IPS-11a (cell line): Measurements from ENCODE around the gene IGDCC3.
A peak's percentile ranks its signal among the peaks of the same experiment; 100 is the strongest.

Experiments
- H3K4me3 ChIP-seq: one replicate; pipeline ENCODE4 v1.5.1; 2013; ENCODE audit warnings: low read depth, low read length, control low read depth

Gene IGDCC3

GRCh38 chr15:65389226-65389625, 11.4 kb upstream of the IGDCC3 start:
- H3K4me3 ChIP-seq, result no peak overlapping the region

- H3K4me3 ChIP-seq, result no peak overlapping the region
These were observed 10.7 kb upstream of the IGDCC3 start for GRCh38 chr15:65388306-65389080.

- no peak overlapping the region for H3K4me3 ChIP-seq
These were observed 9.1 kb upstream of the IGDCC3 start for GRCh38 chr15:65386886-65387285.

GRCh38 chr15:65386376-65386775, 8.6 kb upstream of the IGDCC3 start:
- no peak overlapping the region for H3K4me3 ChIP-seq

GRCh38 chr15:65385870-65386258, 8.1 kb upstream of the IGDCC3 start:
- H3K4me3 ChIP-seq, result no peak overlapping the region

GRCh38 chr15:65384895-65385869, 7.4 kb upstream of the IGDCC3 start:
- no peak overlapping the region for H3K4me3 ChIP-seq

GRCh38 chr15:65384505-65384894, 6.7 kb upstream of the IGDCC3 start:
- H3K4me3 ChIP-seq, result no peak overlapping the region

- H3K4me3 ChIP-seq, result no peak overlapping the region
These were observed 6.2 kb upstream of the IGDCC3 start for GRCh38 chr15:65383991-65384390.

GRCh38 chr15:65383456-65383855, 5.7 kb upstream of the IGDCC3 start:
- H3K4me3 ChIP-seq, result no peak overlapping the region

- H3K4me3 ChIP-seq, result no peak overlapping the region
These were observed 5.1 kb upstream of the IGDCC3 start for GRCh38 chr15:65382921-65383320.

GRCh38 chr15:65382146-65382491, 4.3 kb upstream of the IGDCC3 start:
- H3K4me3 ChIP-seq, result no peak overlapping the region

GRCh38 chr15:65381445-65382145, 3.8 kb upstream of the IGDCC3 start:
- no peak overlapping the region for H3K4me3 ChIP-seq

GRCh38 chr15:65379986-65380385, 2.2 kb upstream of the IGDCC3 start:
- no peak overlapping the region for H3K4me3 ChIP-seq

GRCh38 chr15:65377105-65377975, 462 bp downstream of the IGDCC3 start:
- peak overlapping the region; percentile 83 for H3K4me3 ChIP-seq

- peak overlapping the region; percentile 83 for H3K4me3 ChIP-seq
These were observed 1.1 kb downstream of the IGDCC3 start for GRCh38 chr15:65376767-65377104.

GRCh38 chr15:65375871-65376607, 1.8 kb downstream of the IGDCC3 start:
- H3K4me3 ChIP-seq, result no peak overlapping the region

- H3K4me3 ChIP-seq, result no peak overlapping the region
These were observed 2.9 kb downstream of the IGDCC3 start for GRCh38 chr15:65374821-65375401.

GRCh38 chr15:65374334-65374733, 3.5 kb downstream of the IGDCC3 start:
- no peak overlapping the region for H3K4me3 ChIP-seq

- no peak overlapping the region for H3K4me3 ChIP-seq
These were observed 4.6 kb downstream of the IGDCC3 start for GRCh38 chr15:65373163-65373651.

- H3K4me3 ChIP-seq, result no peak overlapping the region
These were observed 5.1 kb downstream of the IGDCC3 start for GRCh38 chr15:65372787-65373067.
